Adrenal gland (tissue), 12 donors: ENCODE data around the gene MLLT6. TPM values are rescaled to one million over a fixed set of nuclear protein-coding genes. Genes with fewer than 3 reads are reported as not detected.

Experiments used
- DNase-seq, 7 donors: peaks; one replicate each; pipeline ENCODE4 v3.0.0-alpha.2; 2019 to 2020
- H3K27ac ChIP-seq, 5 donors: fragments of 200-600 bp; sonication (generic) in 4 of 5; 1 replicate in 3 of 5; 2 replicates in 2 of 5; pipeline versions ENCODE4 v1.5.1 to v1.8.0; 2016 to 2020; ENCODE audit warnings: mild to moderate bottlenecking in 1 of 5
- H3K27me3 ChIP-seq: fragments of 200-600 bp; 2 replicates; pipeline ENCODE4 v1.8.0; 2021
- H3K36me3 ChIP-seq, 2 donors: fragments of 200-600 bp; replicated peaks in 1 of 2; 1 replicate in 1 of 2; 2 replicates in 1 of 2; pipeline versions ENCODE4 v1.5.1 to v1.8.0; 2018 to 2022
- H3K4me1 ChIP-seq, 2 donors: fragments of 200-600 bp; replicated peaks in 1 of 2; 1 replicate in 1 of 2; 2 replicates in 1 of 2; pipeline versions ENCODE4 v1.5.1 to v1.8.0; 2018 to 2021
- H3K4me3 ChIP-seq, 4 donors: fragments of 200-600 bp; sonication (generic) in 3 of 4; one replicate each; pipeline ENCODE4 v1.5.1; 2016 to 2018
- H3K9me3 ChIP-seq, 3 donors: fragments of 200-600 bp; sonication (generic) in 1 of 3; replicated peaks in 1 of 3; 1 replicate in 2 of 3; 2 replicates in 1 of 3; pipeline versions ENCODE4 v1.5.1 to v1.8.0; 2016 to 2021
- POLR2A ChIP-seq, 2 donors: fragments of 450-650 bp; IDR thresholded peaks; one replicate each; pipeline ENCODE4 v1.6.1; 2017; ENCODE audit warnings: antibody characterized with exemption in 2 of 2, mild to moderate bottlenecking in 2 of 2, moderate library complexity in 1 of 2
- WGBS, 4 donors: extraction: QIAGEN DNeasy Blood & Tissue Kit in 2 of 4; methylation state at CpG; one replicate each; pipeline versions ENCODE4 v1.1.5 to v1.1.7; 2013 to 2017; 5-methylcytosine and 5-hydroxymethylcytosine counted together
- intact Hi-C, 2 donors: fragments of 100-400 bp; cut with DNase I; formaldehyde crosslinking; loops; one replicate each; pipeline versions ENCODE4 v1.14.1 to v1.15.0; 2022 to 2023
- polyA plus RNA-seq, 3 donors: library from polyadenylated mRNA; stranded (reverse); fragments of 200-250 nt in 2 of 3; fragments of 350-450 nt in 1 of 3; fragmentation: Illumina TruSeq in 1 of 3; extraction: RNeasy Lipid Tissue Mini Kit (QIAGEN cat#74804) in 1 of 3; gene quantifications; one replicate each; pipeline ENCODE4 v1.2.3, GENCODE V29; 2013 to 2014
- total RNA-seq, 9 donors: library from RNA; depleted of rRNA in 4 of 9; stranded (reverse); fragments of >200 nt in 4 of 9; fragments of 120-200 nt in 1 of 9; fragmentation: NEBNext Ultra II Directional in 1 of 9; extraction: Animal tissue kit (Norgen Biotek cat#: 25700) in 1 of 9; gene quantifications; one replicate each; pipeline versions ENCODE4 v1.1.0 to v1.2.4, GENCODE V29; 2013 to 2023
- TF ChIP-seq, protein P1 (sequence below), 6 experiments: fragments of 450-650 bp in 4 of 6; fragments of 200-600 bp in 2 of 6; sonication (generic) in 1 of 6; IDR thresholded peaks; 1 replicate in 5 of 6; 2 replicates in 1 of 6; pipeline versions ENCODE4 v1.5.1 to v1.8.0; 2016 to 2021; ENCODE audit warnings: antibody characterized with exemption in 6 of 6, mild to moderate bottlenecking in 2 of 6, moderate library complexity in 1 of 6
- donor health status: healthy with polysubstance abuse.
- donor health status: Bipolar disorder and iron deficiency.
- donor health status: DM: yes; HTN: yes; CAD: no.
- donor health status: DM: no; HTN: no; CAD: no.
- donor health status: DM: no; HTN: no; CAD: no.
- donor health status: DM: yes; HTN: yes; CAD: no.

Gene MLLT6
- total and polyA plus RNA-seq, 12 donors: 24.5 to 339 (median 85.2) TPM

- Histone ChIP-seq H3K27me3 (no peaks in the 10 kb centered on the region), H3K4me1 (peaks cover 17 to 38% of the 10 kb centered on the region in 2 donors), H3K36me3 (peaks cover 0 to 34% of the 10 kb centered on the region in 2 donors), H3K4me3 (peak overlapping the region; percentile 52 to 95 (median 68)), H3K9me3 (no peaks in the 10 kb centered on the region), H3K27ac (peak overlapping the region; percentile 11 to 99 (median 98))
- 0 to 1% (median 1%) methylated on average over 22 to 38 of the region's 38 CpGs for WGBS, 4 donors
- peak in 1 of 2 donors; percentile 16 for TF ChIP-seq POLR2A (IDR thresholded peaks at IDR 0.05)
- TF ChIP-seq, protein P1, sequence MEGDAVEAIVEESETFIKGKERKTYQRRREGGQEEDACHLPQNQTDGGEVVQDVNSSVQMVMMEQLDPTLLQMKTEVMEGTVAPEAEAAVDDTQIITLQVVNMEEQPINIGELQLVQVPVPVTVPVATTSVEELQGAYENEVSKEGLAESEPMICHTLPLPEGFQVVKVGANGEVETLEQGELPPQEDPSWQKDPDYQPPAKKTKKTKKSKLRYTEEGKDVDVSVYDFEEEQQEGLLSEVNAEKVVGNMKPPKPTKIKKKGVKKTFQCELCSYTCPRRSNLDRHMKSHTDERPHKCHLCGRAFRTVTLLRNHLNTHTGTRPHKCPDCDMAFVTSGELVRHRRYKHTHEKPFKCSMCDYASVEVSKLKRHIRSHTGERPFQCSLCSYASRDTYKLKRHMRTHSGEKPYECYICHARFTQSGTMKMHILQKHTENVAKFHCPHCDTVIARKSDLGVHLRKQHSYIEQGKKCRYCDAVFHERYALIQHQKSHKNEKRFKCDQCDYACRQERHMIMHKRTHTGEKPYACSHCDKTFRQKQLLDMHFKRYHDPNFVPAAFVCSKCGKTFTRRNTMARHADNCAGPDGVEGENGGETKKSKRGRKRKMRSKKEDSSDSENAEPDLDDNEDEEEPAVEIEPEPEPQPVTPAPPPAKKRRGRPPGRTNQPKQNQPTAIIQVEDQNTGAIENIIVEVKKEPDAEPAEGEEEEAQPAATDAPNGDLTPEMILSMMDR (IDR thresholded peaks at IDR 0.05): no peak
- peak in 6 of 7 donors; percentile 52 to 70 (median 66) for DNase-seq
- intact Hi-C loops: no loop called here
These were observed 881 bp downstream of the MLLT6 start for GRCh38 chr17:38705803-38706504.

GRCh38 chr17:38706505-38707216 is 1.6 kb downstream of the MLLT6 start:
- Histone ChIP-seq H3K27ac (peak overlapping the region; percentile 11 to 99 (median 98)), H3K9me3 (no peaks in the 10 kb centered on the region)
- TF ChIP-seq, protein P1 (IDR thresholded peaks at IDR 0.05): no peak
- TF ChIP-seq POLR2A (IDR thresholded peaks at IDR 0.05): peak in 1 of 2 donors; percentile 14

DNA sequence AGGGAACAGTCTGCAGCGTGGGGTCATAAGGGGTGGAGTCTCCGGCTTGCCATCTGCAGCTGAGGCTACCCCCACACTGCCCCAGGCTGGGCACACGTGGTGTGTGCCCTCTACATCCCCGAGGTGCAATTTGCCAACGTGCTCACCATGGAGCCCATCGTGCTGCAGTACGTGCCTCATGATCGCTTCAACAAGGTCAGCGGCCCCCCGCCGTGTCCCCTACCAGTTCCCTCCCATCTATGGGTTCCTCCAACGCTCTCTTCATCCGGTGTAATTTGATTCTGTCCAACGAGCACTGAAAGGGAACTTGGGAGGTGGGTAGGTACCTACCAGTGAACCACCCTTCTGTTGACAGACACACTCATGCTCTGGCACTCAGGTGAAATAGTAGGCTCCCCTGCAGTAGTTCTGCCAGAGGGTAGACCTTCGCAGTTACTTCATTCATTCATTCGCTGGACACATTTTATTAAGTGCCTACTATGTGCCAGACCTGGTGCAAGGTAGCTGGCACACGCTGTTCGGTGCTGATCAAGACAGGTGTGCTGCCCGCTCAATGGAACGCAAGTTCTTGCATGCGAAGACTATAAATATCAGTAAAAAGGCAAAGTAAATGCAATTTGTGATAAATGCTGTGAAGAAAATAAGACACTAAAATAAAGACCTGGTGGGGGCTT is 2.7 kb downstream of the MLLT6 start:
- no peak overlapping the region for H3K27ac ChIP-seq
- H3K9me3 ChIP-seq: no peaks in the 10 kb centered on the region
- WGBS, 4 donors: 74 to 84% (median 81%) methylated on average over 16 to 21 of the region's 21 CpGs
- intact Hi-C loops: no loop called here
- peaks cover 0 to 53% of the 10 kb centered on the region in 2 donors for H3K36me3 ChIP-seq
- no peak for DNase-seq
- no peaks in the 10 kb centered on the region for H3K27me3 ChIP-seq
- H3K4me3 ChIP-seq: no peak overlapping the region
- H3K4me1 ChIP-seq: peaks cover 8 to 29% of the 10 kb centered on the region in 2 donors
- TF ChIP-seq POLR2A (IDR thresholded peaks at IDR 0.05): no peak
- TF ChIP-seq, protein P1 (IDR thresholded peaks at IDR 0.05): no peak

More at GRCh38 chr17:38706505-38707216, 1.6 kb downstream of the MLLT6 start:
- Histone ChIP-seq H3K4me1 (peaks cover 10 to 31% of the 10 kb centered on the region in 2 donors), H3K4me3 (peak overlapping the region in 3 of 4 donors; percentile 40 to 95 (median 52)), H3K36me3 (peaks cover 0 to 41% of the 10 kb centered on the region in 2 donors), H3K27me3 (no peaks in the 10 kb centered on the region)
- intact Hi-C loops: no loop called here
- peak in 6 of 7 donors; percentile 51 to 72 (median 63) for DNase-seq
- WGBS, 4 donors: 11 to 12% (median 11%) methylated on average over 12 to 20 of the region's 20 CpGs
